Measurements from ENCODE around the gene CFDP1. TPM values are rescaled to one million over a fixed set of nuclear protein-coding genes. Genes with fewer than 3 reads are reported as not detected.

The CFDP1 gene
- polyA plus RNA-seq, 3 donors: 12.9 to 23.2 (median 19.0) TPM

DNA sequence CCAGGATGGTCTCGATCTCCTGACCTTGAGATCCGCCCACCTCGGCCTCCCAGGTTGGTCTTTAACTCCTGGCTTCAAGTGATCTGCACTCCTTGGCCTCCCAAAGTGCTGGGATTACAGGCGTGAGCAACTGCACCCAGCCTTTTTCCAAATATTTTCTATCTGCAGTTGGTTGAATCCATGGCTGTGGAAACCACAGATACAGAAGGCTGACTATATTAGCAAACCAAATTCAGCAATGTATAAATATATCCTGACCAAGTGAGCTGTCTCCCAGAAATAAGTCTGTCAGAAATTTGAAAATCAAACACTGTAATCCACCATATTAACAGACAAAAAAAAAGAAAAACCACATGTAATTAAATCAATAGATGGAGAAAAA lies 9.6 kb downstream of the CFDP1 start:
- no peak overlapping the region for H3K4me3 Mint-ChIP-seq
- H3K27me3 Mint-ChIP-seq (ENCODE audit: low read depth in 3 of 3): peaks cover 0 to 2% (median 0%) of the 10 kb centered on the region in 3 donors
- WGBS (ENCODE audit: insufficient coverage): 100% methylated on average over 4 of the region's 4 CpGs
- Histone ChIP-seq H2AFZ (ENCODE audit: insufficient read depth, low read depth, low read length, poor library complexity, severe bottlenecking) (no peak overlapping the region), H3K4me1 (ENCODE audit: control insufficient read depth in 1 of 2, insufficient read depth in 2 of 2, low read length in 2 of 2) (peaks cover 8 to 10% of the 10 kb centered on the region in 2 donors), H3K4me3 (replicated peaks in 1 of 3; ENCODE audit: low read depth in 2 of 3, low read length in 3 of 3) (no peak overlapping the region), H3K79me2 (ENCODE audit: insufficient read depth, low read length) (peaks cover 56% of the 10 kb centered on the region), H3K9ac (ENCODE audit: insufficient read depth, low read length, poor library complexity, severe bottlenecking) (no peak overlapping the region), H3K9me3 (replicated peaks in 1 of 2; ENCODE audit: control insufficient read depth in 1 of 2, insufficient read depth in 1 of 2, low read length in 2 of 2) (no peaks in the 10 kb centered on the region), H3K27me3 (ENCODE audit: control insufficient read depth in 2 of 2, insufficient read depth in 2 of 2, low read length in 2 of 2) (no peaks in the 10 kb centered on the region), H4K20me1 (ENCODE audit: insufficient read depth, low read length) (peaks cover 13% of the 10 kb centered on the region), H3K27ac (ENCODE audit: low read depth in 1 of 2, low read length in 2 of 2) (no peak overlapping the region), H3K4me2 (replicated peaks; ENCODE audit: extremely low read depth, low read length, poor library complexity, severe bottlenecking) (no peak overlapping the region), H3K36me3 (replicated peaks in 1 of 2; ENCODE audit: control insufficient read depth in 1 of 2, insufficient read depth in 2 of 2, low read length in 2 of 2) (no peaks in the 10 kb centered on the region)
- peaks cover 0 to 8% of the 10 kb centered on the region in 2 donors for H3K36me3 Mint-ChIP-seq
- H3K9me3 Mint-ChIP-seq: peaks cover 0 to 4% (median 0%) of the 10 kb centered on the region in 7 donors
- DNase-seq: no peak
- H3K27ac Mint-ChIP-seq: peak overlapping the region in 1 of 7 donors; percentile 68
- peaks cover 15% of the 10 kb centered on the region for H3K4me1 Mint-ChIP-seq
- TF ChIP-seq, protein P1, sequence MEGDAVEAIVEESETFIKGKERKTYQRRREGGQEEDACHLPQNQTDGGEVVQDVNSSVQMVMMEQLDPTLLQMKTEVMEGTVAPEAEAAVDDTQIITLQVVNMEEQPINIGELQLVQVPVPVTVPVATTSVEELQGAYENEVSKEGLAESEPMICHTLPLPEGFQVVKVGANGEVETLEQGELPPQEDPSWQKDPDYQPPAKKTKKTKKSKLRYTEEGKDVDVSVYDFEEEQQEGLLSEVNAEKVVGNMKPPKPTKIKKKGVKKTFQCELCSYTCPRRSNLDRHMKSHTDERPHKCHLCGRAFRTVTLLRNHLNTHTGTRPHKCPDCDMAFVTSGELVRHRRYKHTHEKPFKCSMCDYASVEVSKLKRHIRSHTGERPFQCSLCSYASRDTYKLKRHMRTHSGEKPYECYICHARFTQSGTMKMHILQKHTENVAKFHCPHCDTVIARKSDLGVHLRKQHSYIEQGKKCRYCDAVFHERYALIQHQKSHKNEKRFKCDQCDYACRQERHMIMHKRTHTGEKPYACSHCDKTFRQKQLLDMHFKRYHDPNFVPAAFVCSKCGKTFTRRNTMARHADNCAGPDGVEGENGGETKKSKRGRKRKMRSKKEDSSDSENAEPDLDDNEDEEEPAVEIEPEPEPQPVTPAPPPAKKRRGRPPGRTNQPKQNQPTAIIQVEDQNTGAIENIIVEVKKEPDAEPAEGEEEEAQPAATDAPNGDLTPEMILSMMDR (IDR thresholded peaks at IDR 0.05): no peak
- intact Hi-C loops (cut with micrococcal nuclease): no loop called here

DNA sequence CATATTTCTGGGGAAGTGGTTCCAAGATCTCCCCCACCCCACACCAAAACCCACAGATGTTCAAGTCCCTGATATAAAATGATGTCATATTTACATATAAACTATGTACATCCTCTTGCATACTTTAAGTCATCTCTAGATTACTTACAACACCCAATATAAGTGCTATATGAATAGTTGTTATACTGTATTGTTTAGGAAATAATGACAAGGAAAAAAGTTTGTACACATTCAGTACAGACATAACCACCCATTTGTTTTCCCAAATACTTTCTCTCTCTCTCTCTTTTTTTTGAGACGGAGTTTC lies 11.5 kb downstream of the CFDP1 start:
- Mint-ChIP-seq H3K27me3 (ENCODE audit: low read depth in 3 of 3) (peaks cover 0 to 2% (median 0%) of the 10 kb centered on the region in 3 donors), H3K36me3 (peaks cover 2 to 3% of the 10 kb centered on the region in 2 donors), H3K9me3 (peaks cover 0 to 4% (median 0%) of the 10 kb centered on the region in 7 donors), H3K27ac (peak overlapping the region in 2 of 7 donors; percentile 3 to 48), H3K4me1 (peaks cover 15% of the 10 kb centered on the region), H3K4me3 (no peak overlapping the region)
- DNase-seq: no peak
- Histone ChIP-seq H3K27me3 (ENCODE audit: control insufficient read depth in 2 of 2, insufficient read depth in 2 of 2, low read length in 2 of 2) (no peaks in the 10 kb centered on the region), H3K9me3 (replicated peaks in 1 of 2; ENCODE audit: control insufficient read depth in 1 of 2, insufficient read depth in 1 of 2, low read length in 2 of 2) (no peaks in the 10 kb centered on the region), H2AFZ (ENCODE audit: insufficient read depth, low read depth, low read length, poor library complexity, severe bottlenecking) (peak overlapping the region; percentile 66), H3K36me3 (replicated peaks in 1 of 2; ENCODE audit: control insufficient read depth in 1 of 2, insufficient read depth in 2 of 2, low read length in 2 of 2) (no peaks in the 10 kb centered on the region), H3K4me3 (replicated peaks in 1 of 3; ENCODE audit: low read depth in 2 of 3, low read length in 3 of 3) (no peak overlapping the region), H3K79me2 (ENCODE audit: insufficient read depth, low read length) (peaks cover 53% of the 10 kb centered on the region), H3K4me1 (ENCODE audit: control insufficient read depth in 1 of 2, insufficient read depth in 2 of 2, low read length in 2 of 2) (peaks cover 8 to 10% of the 10 kb centered on the region in 2 donors), H3K4me2 (replicated peaks; ENCODE audit: extremely low read depth, low read length, poor library complexity, severe bottlenecking) (no peak overlapping the region), H4K20me1 (ENCODE audit: insufficient read depth, low read length) (peaks cover 20% of the 10 kb centered on the region), H3K9ac (ENCODE audit: insufficient read depth, low read length, poor library complexity, severe bottlenecking) (no peak overlapping the region), H3K27ac (ENCODE audit: low read depth in 1 of 2, low read length in 2 of 2) (peak overlapping the region in 1 of 2 donors; percentile 54)
- intact Hi-C loops (cut with micrococcal nuclease): no loop called here
- WGBS (ENCODE audit: insufficient coverage): 89% methylated on average over 1 of the region's 1 CpG
- TF ChIP-seq, protein P1 (IDR thresholded peaks at IDR 0.05): no peak

Data from CD14-positive monocyte (primary cell).